Neural cell (in vitro differentiated cells): Measurements from ENCODE around the gene SUPT3H.

Experiments
- EP300 ChIP-seq: fragments of 450-650 bp; conservative IDR thresholded peaks from 2 replicates; pipeline ENCODE4 v1.6.1; 2014; ENCODE audit warnings: antibody characterized with exemption, mild to moderate bottlenecking, moderate library complexity; ENCODE audit not compliant: poor library complexity, severe bottlenecking
- EZH2 ChIP-seq: fragments of 200-600, 300-800 bp; shearing (Covaris generic), sonication (generic); IDR thresholded peaks from 2 replicates; pipeline ENCODE4 v1.6.1; 2014; ENCODE audit warnings: antibody characterized with exemption, low read length, borderline replicate concordance, mild to moderate bottlenecking; ENCODE audit not compliant: insufficient read depth, poor library complexity, severe bottlenecking
- MXI1 ChIP-seq: fragments of 450-650 bp; conservative IDR thresholded peaks from 2 replicates; pipeline ENCODE4 v1.6.1; 2014; ENCODE audit warnings: antibody characterized with exemption, mild to moderate bottlenecking; ENCODE audit not compliant: poor library complexity, severe bottlenecking
- POLR2AphosphoS5 ChIP-seq: IDR thresholded peaks from 2 replicates; pipeline ENCODE4 v1.6.1; 2012
- RAD21 ChIP-seq: fragments of 450-650 bp; conservative IDR thresholded peaks from 2 replicates; pipeline ENCODE4 v1.6.1; 2014; ENCODE audit warnings: antibody characterized with exemption, mild to moderate bottlenecking, moderate library complexity
- SMC3 ChIP-seq: fragments of 450-650 bp; conservative IDR thresholded peaks from 2 replicates; pipeline ENCODE4 v1.6.1; 2014; ENCODE audit warnings: antibody characterized with exemption, mild to moderate bottlenecking, moderate library complexity; ENCODE audit not compliant: poor library complexity
- TAF1 ChIP-seq: IDR thresholded peaks from 2 replicates; pipeline ENCODE4 v1.6.1; 2012; ENCODE audit warnings: low read depth
- TF ChIP-seq, protein P1 (sequence below): fragments of 450-650 bp; IDR thresholded peaks from 2 replicates; pipeline ENCODE4 v1.5.1; 2014; ENCODE audit warnings: antibody characterized with exemption, mild to moderate bottlenecking, moderate library complexity; ENCODE audit not compliant: poor library complexity, severe bottlenecking

DNA sequence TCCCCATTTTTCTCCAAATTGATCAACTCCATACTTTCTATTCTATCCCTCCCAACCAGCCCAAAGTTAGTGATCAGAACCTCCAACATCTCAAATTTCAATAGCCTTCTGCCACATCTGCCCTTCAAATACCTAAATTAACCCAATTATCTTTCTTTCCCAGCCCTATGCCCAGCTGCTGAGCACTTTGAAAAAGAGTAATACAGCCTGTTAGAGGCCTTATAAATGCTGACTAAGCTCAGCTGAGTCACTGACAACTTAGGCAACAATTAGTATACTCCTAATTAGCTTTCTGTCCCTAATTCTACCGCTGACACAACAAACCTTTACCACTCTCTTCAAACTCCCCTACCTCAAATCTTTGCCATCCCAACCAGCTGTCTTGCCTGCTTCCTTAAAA, 26.1 kb downstream of the SUPT3H start:
- TF ChIP-seq, protein P1, sequence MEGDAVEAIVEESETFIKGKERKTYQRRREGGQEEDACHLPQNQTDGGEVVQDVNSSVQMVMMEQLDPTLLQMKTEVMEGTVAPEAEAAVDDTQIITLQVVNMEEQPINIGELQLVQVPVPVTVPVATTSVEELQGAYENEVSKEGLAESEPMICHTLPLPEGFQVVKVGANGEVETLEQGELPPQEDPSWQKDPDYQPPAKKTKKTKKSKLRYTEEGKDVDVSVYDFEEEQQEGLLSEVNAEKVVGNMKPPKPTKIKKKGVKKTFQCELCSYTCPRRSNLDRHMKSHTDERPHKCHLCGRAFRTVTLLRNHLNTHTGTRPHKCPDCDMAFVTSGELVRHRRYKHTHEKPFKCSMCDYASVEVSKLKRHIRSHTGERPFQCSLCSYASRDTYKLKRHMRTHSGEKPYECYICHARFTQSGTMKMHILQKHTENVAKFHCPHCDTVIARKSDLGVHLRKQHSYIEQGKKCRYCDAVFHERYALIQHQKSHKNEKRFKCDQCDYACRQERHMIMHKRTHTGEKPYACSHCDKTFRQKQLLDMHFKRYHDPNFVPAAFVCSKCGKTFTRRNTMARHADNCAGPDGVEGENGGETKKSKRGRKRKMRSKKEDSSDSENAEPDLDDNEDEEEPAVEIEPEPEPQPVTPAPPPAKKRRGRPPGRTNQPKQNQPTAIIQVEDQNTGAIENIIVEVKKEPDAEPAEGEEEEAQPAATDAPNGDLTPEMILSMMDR, result no peak
- TF ChIP-seq RAD21 (no peak), EZH2 (no peak), TAF1 (no peak), EP300 (no peak), POLR2AphosphoS5 (no peak), MXI1 (no peak), SMC3 (no peak)
